EH (cell line): ENCODE measurements around the gene PARP15.
"Not testable (repeated sequence)": the region's sequence is repeated elsewhere in the genome, so short reads cannot be mapped to it uniquely, and the experiment has no call there.

Experiments
- DNase-seq: peaks from one replicate; pipeline ENCODE4 v3.0.0-alpha.2; 2015; ENCODE audit warnings: low read depth

PARP15 gene

DNA sequence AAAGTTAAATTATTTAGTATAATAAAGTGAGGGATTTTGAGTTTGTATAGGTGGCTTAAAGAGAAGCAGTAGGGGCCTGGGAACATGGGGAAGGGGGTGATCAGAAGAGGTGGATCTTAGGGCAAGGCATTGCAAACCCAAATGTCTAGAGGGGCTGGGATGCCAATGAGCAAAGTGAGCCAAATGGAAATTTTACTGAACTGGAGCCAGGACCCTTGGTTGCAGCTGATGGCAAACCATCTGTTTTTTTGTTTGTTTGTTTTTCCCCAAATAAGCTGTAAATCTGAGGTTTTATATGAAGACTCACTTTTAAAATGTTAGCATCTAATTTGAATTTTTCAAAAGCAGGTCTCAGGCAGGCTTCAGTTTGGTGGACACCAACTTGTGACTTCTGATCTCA lies 88.4 kb downstream of the PARP15 start:
- no peak for DNase-seq

DNA sequence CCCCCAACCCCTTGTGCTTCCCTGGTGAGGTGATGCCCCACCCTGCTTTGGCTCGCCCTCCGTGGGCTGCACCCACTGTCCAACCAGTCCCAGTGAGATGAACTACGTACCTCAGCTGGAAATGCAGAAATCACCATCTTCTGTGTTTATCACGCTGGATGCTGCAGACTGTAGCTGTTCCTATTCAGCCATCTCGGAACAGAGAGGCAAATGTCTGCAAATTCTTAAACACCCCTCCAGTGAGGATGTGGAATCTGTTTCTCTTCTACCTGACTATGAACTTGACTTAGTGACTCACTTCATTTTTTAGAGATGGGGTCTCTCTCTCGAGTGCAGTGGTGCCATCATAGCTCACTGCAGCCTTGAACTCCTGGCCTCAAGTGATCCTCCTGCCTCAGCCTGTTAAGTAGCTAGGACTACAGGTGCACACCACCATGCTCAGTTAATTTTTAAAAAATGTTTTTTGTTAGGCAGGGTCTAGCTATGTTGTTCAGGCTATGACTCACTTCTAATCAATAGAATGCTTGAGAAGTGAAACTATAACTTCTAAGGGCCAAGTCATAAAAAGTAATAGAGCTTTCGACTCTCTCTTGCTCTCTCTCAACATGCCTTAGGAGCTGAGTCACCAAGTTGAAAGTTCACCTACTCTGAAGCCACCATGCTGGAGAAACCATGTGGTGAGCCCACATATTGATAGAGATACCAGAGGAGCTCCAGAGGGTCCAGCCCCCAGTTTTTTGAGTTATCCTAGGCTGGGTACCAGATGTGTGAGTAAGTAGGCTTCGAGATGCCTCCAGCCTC lies 91.7 kb downstream of the PARP15 start:
- peak; percentile 68 for DNase-seq

DNA sequence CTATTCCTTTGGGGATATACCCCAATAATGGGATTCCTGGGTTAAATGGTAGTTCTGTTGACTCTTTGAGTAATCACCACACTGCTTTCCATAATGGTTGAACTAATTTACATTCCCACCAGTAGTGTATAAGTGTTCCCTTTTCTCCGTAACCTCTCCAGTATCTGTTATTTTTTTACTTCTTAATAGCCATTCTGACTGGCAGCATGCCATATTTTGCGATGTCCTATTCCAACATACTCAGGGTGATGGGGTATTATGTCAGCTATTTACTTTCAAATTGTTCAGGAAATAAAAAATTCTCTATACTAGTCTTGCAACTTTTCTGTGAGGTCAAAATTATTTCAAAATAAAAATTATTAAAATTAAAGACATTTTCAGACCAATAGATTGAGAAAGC lies 94.1 kb downstream of the PARP15 start:
- DNase-seq, result no peak

DNA sequence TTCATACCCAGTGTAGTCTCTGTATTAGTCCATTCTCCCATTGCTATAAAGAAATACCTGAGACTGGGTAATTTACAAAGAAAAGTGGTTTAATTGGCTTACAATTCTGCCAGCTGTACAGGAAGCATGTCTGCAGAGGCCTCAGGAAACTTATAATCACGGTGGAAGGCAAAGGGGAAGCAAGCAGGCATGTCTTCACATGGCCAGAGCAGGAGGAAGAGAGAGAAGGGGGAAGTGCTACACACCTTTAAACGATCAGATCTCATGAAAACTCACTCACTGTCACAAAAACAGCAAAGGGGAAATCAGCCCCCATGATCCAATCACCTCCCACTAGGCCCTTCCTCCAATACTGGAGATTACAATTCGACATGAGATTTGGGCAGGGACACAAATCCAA lies 96.9 kb downstream of the PARP15 start:
- DNase-seq, result no peak

DNA sequence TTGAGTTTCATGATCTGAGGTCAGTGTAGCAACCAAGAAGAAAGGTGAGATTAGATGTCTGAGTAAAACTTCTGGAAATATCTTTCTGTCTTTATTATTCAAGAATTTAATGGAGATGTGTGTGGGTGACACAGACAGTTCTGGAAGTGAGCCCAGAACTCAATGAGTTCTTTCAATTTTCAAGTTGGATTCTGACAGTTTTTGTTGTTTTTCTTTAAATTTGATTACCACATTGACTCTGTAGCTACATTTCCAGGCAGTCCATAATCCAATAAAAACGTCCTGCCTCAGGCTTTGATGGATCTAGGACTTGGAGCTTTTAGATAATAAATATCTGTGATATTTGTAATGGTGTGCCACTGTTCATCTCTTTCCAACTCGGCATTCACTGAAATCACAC lies 99.3 kb downstream of the PARP15 start:
- peak; percentile 59 for DNase-seq

DNA sequence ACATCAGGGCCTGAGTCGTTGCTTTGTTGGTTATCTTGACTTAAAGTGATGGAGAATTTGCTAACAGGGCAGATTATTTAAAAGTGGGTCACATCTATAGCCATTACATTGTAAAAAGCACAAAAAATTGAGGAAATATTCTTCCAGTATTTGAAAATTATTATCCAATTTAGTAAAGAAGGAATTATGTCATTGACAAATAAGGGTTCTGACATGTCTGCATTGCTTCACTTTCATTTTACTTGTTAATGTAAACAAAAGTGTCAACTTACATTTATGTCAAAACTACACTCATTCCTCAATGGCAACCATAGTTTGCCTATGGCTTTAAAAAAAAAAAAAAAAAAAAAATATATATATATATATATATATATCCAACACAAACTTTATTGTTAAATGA lies 99.8 kb downstream of the PARP15 start:
- DNase-seq, result no peak

DNA sequence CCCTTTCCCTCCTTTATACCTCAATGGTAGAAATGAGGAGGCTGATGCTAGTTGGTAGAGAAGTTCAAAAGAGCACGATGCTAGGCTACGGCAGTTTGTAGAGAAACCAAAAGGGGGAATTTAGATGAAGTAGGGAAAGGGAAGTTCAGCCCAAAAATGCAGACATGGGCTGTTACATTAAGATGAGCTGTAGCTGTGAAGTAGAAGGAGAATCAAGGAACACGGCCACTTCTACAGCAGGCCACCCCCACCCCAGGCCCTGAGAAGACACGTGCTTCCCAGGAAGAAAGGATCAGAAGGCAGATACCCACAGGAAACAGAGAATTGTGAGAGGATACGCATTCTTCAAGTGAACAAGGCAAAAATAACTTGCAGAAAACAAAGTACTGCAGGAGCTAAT lies 101.1 kb downstream of the PARP15 start:
- DNase-seq, result no peak

DNA sequence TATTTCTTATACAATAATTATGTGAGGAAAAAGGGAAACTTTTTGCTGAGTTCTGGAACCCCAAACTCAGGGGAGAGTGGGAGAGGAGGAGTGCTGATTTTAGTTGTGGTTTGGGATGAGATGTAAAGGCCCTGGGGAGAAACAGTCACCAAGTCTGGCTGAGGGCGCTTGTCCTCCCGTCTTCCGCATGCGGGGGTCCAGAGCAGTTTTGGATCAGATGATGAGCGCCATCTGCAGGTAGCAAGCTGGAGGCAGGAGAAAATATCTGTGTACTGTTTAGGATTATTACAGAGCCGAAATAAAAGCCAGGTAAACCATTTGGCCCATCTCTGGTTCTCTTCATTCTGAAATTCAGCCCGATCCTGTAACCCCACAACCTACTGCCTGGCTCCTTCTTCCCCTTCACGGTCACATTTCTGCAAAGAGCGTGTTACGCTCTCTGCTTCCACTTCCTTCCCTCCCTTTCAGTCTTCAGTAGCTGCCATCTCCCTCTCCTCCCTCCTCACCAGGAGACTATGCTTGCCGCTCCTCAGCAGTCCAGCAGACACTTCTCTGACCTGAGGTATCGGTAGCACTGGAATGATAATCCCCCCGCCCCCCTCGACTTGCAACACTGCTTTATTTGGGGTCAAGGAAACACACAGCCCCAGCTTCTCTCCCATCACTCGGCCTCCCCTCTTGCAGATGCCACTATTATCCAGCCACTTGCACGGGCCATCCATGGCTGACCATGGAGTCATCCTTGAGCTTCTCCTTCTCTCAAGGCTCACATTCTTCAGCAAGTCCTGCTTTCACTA lies 101.8 kb downstream of the PARP15 start:
- DNase-seq, result peak; percentile 82

DNA sequence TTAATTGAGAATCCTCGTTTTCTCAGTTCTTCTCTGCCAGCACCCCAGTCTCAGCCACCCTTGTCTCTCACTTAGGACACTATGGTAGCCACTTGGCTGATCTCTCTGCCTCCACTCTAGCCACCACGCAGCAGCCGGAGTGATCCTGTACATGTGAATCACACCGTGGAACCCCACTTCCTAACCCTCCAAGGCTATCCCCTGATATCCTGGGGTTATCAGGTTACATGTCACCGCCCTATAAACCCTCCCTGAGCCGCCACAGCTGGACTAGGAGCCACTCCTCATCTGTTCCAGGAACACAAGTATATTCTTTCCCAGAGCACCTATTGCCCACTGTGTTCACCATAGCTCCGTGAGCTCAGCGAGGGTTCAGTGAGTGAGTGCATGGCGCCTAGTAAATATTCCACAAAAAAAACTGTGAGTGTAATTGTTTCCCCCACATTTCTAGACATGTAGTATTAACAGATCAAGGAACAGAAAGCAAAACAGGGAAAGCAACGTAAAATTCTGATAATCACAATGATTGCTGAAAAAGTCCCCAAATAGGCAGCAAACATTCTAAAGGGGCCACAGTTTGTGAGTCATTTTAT lies 102.5 kb downstream of the PARP15 start:
- DNase-seq, result peak; percentile 35

DNA sequence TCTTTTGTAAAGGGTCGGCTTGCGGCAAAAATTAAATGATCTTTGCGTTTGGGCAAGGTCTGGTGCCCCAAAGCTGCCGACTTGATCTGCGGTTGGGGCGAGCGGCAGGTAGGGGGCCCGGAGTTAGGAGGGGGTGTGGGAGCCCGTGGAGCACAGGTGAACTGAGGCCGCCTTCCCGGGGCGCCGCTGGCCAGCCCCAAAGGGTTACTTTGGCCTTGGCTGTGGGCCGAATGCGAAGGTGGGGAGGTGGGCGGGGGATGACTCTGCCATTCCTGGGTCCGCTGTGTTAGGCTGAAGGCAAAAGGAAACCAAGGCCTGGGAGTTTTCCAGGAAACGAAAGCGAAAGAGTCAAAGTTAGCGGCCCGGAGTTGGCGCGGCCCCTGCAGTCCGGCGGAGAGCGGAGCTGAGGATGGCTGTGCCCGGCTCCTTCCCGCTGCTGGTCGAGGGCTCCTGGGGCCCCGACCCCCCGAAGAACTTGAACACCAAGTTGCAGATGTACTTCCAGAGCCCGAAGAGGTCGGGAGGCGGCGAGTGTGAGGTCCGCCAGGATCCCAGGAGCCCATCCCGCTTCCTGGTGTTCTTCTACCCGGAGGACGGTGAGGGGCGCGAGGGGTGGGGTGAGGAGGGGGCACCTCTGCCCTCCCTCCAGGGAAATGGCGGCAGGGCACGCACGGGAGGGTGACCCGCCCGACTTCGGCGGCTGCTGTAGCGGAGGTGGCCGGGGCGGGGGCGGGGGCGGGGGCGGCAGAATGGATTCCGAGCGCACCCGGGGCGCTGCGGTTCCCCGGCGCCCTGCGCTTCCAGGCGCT lies 103.2 kb downstream of the PARP15 start, which contains the start of gene PARP14:
PARP14 (plus strand) TSS at position 365 of the 809 bp plus-strand sequence; CDS start at position 410, 45 bp downstream.
- DNase-seq, result peak; percentile 80

DNA sequence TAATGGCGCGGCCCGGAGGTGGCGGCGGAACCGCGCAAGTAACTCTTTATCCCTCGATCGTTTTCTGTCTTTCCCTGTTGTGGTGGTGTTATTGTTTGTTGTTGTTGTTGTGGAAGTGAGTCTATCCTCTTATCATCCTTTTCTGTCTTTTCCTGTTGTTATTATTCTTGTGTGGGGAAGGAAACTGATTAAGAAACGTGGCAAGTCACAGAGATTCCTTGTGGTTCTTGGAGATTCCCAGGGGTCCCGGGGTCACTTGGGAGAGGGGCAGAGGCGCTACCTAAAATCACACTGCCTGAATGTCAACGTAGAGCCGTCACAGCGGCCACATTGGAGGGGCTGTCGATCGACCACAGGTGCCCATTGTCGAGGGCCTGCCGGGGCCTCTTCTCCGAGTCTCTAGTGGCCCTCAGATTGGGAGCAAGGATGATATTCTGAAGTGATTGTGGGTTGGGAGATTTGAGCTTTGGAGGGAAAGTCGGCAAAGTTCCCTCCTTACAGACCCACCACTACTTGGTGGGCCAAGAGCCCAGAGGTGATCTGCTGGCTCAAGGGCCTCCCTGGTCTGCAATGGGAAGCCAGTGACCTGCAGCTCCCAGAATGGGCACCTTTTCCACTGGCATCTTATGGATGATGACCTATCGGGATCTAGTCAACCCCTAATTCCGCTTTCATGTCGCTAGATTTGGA lies 104.0 kb downstream of the PARP15 start:
- DNase-seq, result peak; percentile 18

DNA sequence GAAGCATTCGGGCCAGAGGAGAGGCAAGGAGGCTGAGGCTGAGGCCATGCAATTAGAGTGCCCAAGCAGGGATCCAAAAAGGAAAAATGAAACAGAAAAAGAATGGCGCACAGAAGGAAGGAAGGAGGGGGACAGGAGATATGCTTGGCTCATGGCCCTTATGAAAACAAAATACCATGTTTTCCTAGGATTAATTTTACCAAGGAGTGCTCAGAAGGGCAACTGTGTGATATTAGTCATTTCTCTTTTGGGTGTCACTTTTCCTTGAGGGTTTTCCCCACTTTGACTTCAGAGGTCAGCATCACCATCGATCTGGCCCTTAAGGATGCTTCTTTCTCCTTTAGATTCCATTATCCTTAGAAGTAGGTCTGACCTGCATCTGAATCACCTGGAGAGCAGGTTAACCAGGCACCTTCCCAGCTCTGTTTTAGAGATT lies 104.5 kb downstream of the PARP15 start:
- DNase-seq, result peak; percentile 9

DNA sequence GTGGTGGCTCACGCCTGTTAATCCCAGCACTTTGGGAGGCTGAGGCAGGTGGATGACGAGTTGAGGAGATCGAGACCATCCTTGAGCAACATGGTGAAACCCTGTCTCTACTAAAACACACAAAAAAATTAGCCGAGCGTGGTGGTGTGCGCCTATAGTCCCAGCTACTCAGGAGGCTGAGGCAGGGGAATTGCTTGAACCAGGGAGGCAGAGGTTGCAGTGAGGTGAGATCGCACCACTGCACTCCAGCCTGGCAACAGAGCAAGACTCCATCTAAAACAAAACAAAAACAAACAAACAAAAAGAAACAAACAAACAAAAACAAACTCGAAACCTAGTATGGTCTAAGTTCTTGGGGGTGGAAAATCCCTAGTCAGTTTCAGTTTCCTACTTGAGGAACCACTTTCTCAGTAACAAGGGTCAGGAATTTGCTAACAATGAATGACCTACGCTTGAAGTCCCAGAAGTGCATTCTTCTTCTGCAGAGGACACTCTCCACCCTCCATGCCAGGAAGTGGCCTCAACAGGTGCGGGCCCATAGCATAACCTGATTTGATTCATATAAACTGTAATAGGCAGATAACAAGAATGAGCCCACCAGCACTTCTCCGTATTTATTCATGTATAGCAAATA lies 105.4 kb downstream of the PARP15 start:
- not testable (repeated sequence) for DNase-seq

DNA sequence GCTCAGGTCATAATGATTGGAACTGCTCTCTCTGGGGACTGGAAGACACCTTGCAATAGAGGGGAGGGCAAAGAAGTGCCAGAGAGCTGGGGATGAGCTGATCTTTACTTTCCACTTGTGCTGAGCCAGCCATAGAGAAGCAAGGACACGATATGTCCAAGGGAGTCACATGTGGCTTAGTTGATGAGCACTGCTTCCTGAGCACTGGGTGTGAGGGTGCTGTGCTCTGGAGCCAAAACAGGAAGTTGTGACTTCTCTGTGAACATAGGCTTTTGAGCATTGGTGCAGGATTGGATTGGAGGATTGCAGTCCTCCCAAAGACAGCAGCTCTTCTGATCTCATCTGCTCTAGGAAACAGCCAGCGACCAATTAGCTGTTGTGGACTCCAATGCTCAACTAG lies 109.8 kb downstream of the PARP15 start:
- no peak for DNase-seq
